Ovary (tissue), 3 donors: Measurements from ENCODE around the gene IL9.

Source experiments
- CTCF ChIP-seq, 3 donors: fragments of 450-650 bp in 2 of 3; fragments of 200-600 bp in 1 of 3; IDR thresholded peaks; one replicate each; pipeline versions ENCODE4 v1.5.1 to v1.8.0; 2016 to 2022; ENCODE audit warnings: antibody characterized with exemption in 3 of 3, mild to moderate bottlenecking in 1 of 3
- POLR2A ChIP-seq: fragments of 450-650 bp; IDR thresholded peaks from one replicate; pipeline ENCODE4 v1.6.1; 2017; ENCODE audit warnings: antibody characterized with exemption, mild to moderate bottlenecking, moderate library complexity
- donor health status: DM: no; HTN: no; CAD: no.

GRCh38 chr5:135862086-135862485, 33.6 kb downstream of the IL9 start:
- no peak for TF ChIP-seq CTCF (IDR thresholded peaks at IDR 0.05)
- no peak for TF ChIP-seq POLR2A
